ENCODE measurements around the gene SUCLA2. TPM values are rescaled to one million over a fixed set of nuclear protein-coding genes. Genes with fewer than 3 reads are reported as not detected.

The SUCLA2 gene
- total RNA-seq, 1 experiment from 2014 or later = 53.9 TPM

DNA sequence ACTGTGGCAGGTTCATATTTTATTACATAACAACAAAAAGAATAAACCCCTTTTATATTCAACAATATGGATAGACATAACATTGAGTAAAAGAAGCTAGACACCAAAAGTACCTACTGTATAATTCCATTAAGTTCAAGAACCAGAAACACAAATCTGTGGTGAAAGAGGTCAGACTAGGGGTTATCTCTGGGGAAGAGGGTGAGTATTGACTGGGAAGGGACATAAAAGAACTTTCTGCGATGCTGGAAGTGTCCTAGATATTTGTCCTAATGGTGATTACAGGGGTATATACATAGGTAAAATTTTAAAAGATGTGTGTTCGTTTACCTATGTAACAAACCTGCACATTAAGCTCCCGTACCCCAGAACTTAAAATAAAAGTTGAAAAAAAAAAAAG, 103.0 kb downstream of the SUCLA2 start:
- H4K8ac ChIP-seq (replicated peaks; ENCODE audit: insufficient read length, low read depth, low read length) = no peak overlapping the region
- TF ChIP-seq, protein P1, sequence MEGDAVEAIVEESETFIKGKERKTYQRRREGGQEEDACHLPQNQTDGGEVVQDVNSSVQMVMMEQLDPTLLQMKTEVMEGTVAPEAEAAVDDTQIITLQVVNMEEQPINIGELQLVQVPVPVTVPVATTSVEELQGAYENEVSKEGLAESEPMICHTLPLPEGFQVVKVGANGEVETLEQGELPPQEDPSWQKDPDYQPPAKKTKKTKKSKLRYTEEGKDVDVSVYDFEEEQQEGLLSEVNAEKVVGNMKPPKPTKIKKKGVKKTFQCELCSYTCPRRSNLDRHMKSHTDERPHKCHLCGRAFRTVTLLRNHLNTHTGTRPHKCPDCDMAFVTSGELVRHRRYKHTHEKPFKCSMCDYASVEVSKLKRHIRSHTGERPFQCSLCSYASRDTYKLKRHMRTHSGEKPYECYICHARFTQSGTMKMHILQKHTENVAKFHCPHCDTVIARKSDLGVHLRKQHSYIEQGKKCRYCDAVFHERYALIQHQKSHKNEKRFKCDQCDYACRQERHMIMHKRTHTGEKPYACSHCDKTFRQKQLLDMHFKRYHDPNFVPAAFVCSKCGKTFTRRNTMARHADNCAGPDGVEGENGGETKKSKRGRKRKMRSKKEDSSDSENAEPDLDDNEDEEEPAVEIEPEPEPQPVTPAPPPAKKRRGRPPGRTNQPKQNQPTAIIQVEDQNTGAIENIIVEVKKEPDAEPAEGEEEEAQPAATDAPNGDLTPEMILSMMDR (conservative IDR thresholded peaks at IDR 0.05) = no peak
- DNase-seq = no peak
- no peak overlapping the region for H2BK12ac ChIP-seq (ENCODE audit: insufficient read length, low read depth, low read length)
- no peak overlapping the region for H3K14ac ChIP-seq (ENCODE audit: insufficient read depth, low read length)
- no peak overlapping the region for H3K18ac ChIP-seq (ENCODE audit: insufficient read length, low read depth, low read length)
- no peak overlapping the region for H3T11ph ChIP-seq (ENCODE audit: low read length)
- H3K4me1 Mint-ChIP-seq = peaks cover 4 to 7% of the 10 kb centered on the region in 2 experiments
- no peak overlapping the region for H2AK5ac ChIP-seq (ENCODE audit: insufficient read length, low read length)
- H3K27ac ChIP-seq (ENCODE audit: insufficient read length, low read depth, low read length) = no peak overlapping the region
- no peak overlapping the region for H2AFZ ChIP-seq (ENCODE audit: low read length)
- H2BK5ac ChIP-seq (ENCODE audit: insufficient read length, low read length) = no peak overlapping the region
- H3K27ac Mint-ChIP-seq = no peak overlapping the region
- H3K4ac ChIP-seq (ENCODE audit: low read depth, low read length) = no peak overlapping the region
- no peak overlapping the region for H3K23ac ChIP-seq (ENCODE audit: insufficient read length, low read depth, low read length)
- no peak overlapping the region for H2BK15ac ChIP-seq (ENCODE audit: low read depth, low read length)
- no peaks in the 10 kb centered on the region for H4K20me1 ChIP-seq (ENCODE audit: control insufficient read depth, insufficient read depth, insufficient read length)
- H3K56ac ChIP-seq (ENCODE audit: insufficient read length, low read depth, low read length) = no peak overlapping the region
- no CpG with 5 or more reads among the region's 3 CpGs for WGBS (ENCODE audit: extremely low coverage, insufficient read length, low lambda C conversion rate)
- H3K36me3 Mint-ChIP-seq (ENCODE audit: insufficient read depth in 1 of 3, low read depth in 3 of 3) = peaks cover 0 to 5% (median 3%) of the 10 kb centered on the region in 3 experiments; a peak in 5 of 7 replicates
- no peaks in the 10 kb centered on the region for H3K79me1 ChIP-seq (ENCODE audit: insufficient read depth, low read depth, low read length, poor library complexity, severe bottlenecking)
- no peak overlapping the region for H2BK120ac ChIP-seq (ENCODE audit: low read depth, low read length, poor library complexity, severe bottlenecking)
- H4K91ac ChIP-seq (ENCODE audit: insufficient read length, low read depth, low read length) = no peak overlapping the region
- H3K27me3 ChIP-seq (ENCODE audit: insufficient read depth, low read length) = no peaks in the 10 kb centered on the region
- no peaks in the 10 kb centered on the region for H3K23me2 ChIP-seq (ENCODE audit: insufficient read length, low read depth, low read length, poor library complexity, severe bottlenecking)
- peaks cover 5 to 15% of the 10 kb centered on the region in 2 experiments; a peak in 3 of 5 replicates for H3K9me3 Mint-ChIP-seq
- H3K9ac ChIP-seq (ENCODE audit: extremely low read depth, insufficient read length, low read length) = no peak overlapping the region
- H3K9me3 ChIP-seq (ENCODE audit: control insufficient read depth, low read depth, low read length) = no peaks in the 10 kb centered on the region
- H4K5ac ChIP-seq (ENCODE audit: insufficient read length, low read depth, low read length) = no peak overlapping the region
- H3K79me2 ChIP-seq (ENCODE audit: insufficient read depth, low read length) = no peaks in the 10 kb centered on the region
- no peak overlapping the region for H3K4me2 ChIP-seq (ENCODE audit: insufficient read depth, insufficient read length, low read length)
- no peak overlapping the region for H3K4me3 Mint-ChIP-seq
- H3K27me3 Mint-ChIP-seq (ENCODE audit: low read depth) = no peaks in the 10 kb centered on the region
- H2BK20ac ChIP-seq (ENCODE audit: low read depth, low read length, poor library complexity, severe bottlenecking) = no peak overlapping the region
- peaks cover 3% of the 10 kb centered on the region; the same call in 1 of the 2 replicates for H3K4me1 ChIP-seq (ENCODE audit: insufficient read depth, low read length)

Data from H9 (cell line).